K562 (cell line): ENCODE measurements around the gene TMEM45A. TPM values are rescaled to one million over a fixed set of nuclear protein-coding genes. Genes with fewer than 3 reads are reported as not detected.

Experiments
- ATAC-seq: fragments of 200-7000 bp; cut with Tn5 transposase; 3 replicates; pipeline ENCODE4 v1.9.1; 2020; ENCODE audit warnings: moderate library complexity
- BruUV-seq: library from RNA; stranded (reverse); fragments of 400-500 nt; replicated peaks from 2 replicates; lab custom pipeline; 2021; lab: Mats Ljungman, UMichigan
- CTCF ChIA-PET: fragments of 300-600 bp; formaldehyde crosslinking; extraction: SDS; loops from one replicate; lab custom pipeline; 2021; ENCODE audit warnings: low intra/inter-chr PET ratio; lab: Yijun Ruan, JAX
- POLR2A ChIA-PET: fragments of 300-600, 350-650 bp; sonication (Branson Sonifier 250); formaldehyde crosslinking; extraction: SDS; loops from one replicate; lab custom pipeline; 2021; ENCODE audit warnings: antibody characterized with exemption, inconsistent platforms; lab: Yijun Ruan, JAX
- DNase-seq, 4 experiments: peaks; one replicate each; pipeline versions ENCODE4 v3.0.0 to v3.0.0-alpha.2; 2011 to 2018; ENCODE audit warnings: low spot score in 3 of 4, mixed read lengths in 3 of 4; ENCODE audit errors: extremely low read depth in 1 of 4
- FAIRE-seq: peaks from 2 replicates; lab custom pipeline; 2011; peaks lifted over from hg19 to GRCh38; lab: Jason Lieb, UNC
- H2AFZ ChIP-seq: 2 replicates; pipeline ENCODE4 v1.6.0; 2011; ENCODE audit warnings: low read depth, low read length, control low read depth, inconsistent platforms
- H3K27ac ChIP-seq: fragments of 200-600 bp; 3 replicates; pipeline ENCODE4 v1.8.0; 2011; ENCODE audit warnings: low read depth, mild to moderate bottlenecking, control low read depth, inconsistent platforms, low read length, moderate library complexity, mixed read lengths; ENCODE audit errors: extremely low read depth
- H3K27me3 ChIP-seq, 2 experiments: fragments of 300-600 bp in 1 of 2; 2 replicates in 1 of 2; 3 replicates in 1 of 2; pipeline versions ENCODE4 v1.6.0 to v1.8.0; 2011; ENCODE audit warnings: inconsistent platforms in 2 of 2, low read length in 2 of 2, mild to moderate bottlenecking in 1 of 2, mixed read lengths in 1 of 2, moderate library complexity in 1 of 2; ENCODE audit not compliant: control insufficient read depth in 2 of 2, insufficient read depth in 2 of 2
- H3K36me3 ChIP-seq: fragments of 300-600 bp; 3 replicates; pipeline ENCODE4 v1.8.0; 2011; ENCODE audit warnings: mild to moderate bottlenecking, low read length, inconsistent platforms; ENCODE audit not compliant: control insufficient read depth, insufficient read depth
- H3K4me1 ChIP-seq, 2 experiments: fragments of 200-600 bp in 1 of 2; replicated peaks in 1 of 2; 2 replicates in 1 of 2; 3 replicates in 1 of 2; pipeline versions ENCODE4 v1.5.1 to v1.8.0; 2011; ENCODE audit warnings: inconsistent platforms in 2 of 2, low read length in 2 of 2, mild to moderate bottlenecking in 1 of 2, mixed read lengths in 1 of 2, moderate library complexity in 1 of 2; ENCODE audit not compliant: control insufficient read depth in 2 of 2, insufficient read depth in 2 of 2
- H3K4me2 ChIP-seq: 2 replicates; pipeline ENCODE4 v1.6.1; 2011; ENCODE audit warnings: low read length, control low read depth, inconsistent platforms, mixed read lengths; ENCODE audit not compliant: insufficient read depth
- H3K4me3 ChIP-seq: fragments of 200-600 bp; sonication (generic), shearing (Covaris generic); 2 replicates; pipeline ENCODE4 v1.5.1; 2016; ENCODE audit warnings: control low read depth, inconsistent platforms
- H3K79me2 ChIP-seq: fragments of 200-600 bp; 3 replicates; pipeline ENCODE4 v1.8.0; 2011; ENCODE audit warnings: low read length, inconsistent platforms; ENCODE audit not compliant: control insufficient read depth, insufficient read depth
- H3K9ac ChIP-seq, 2 experiments: 2 replicates each; pipeline versions ENCODE4 v1.6.0 to v1.6.1; 2011; ENCODE audit warnings: low read depth in 2 of 2, low read length in 2 of 2, control low read depth in 1 of 2, inconsistent platforms in 1 of 2, mild to moderate bottlenecking in 1 of 2, mixed read lengths in 1 of 2; ENCODE audit not compliant: insufficient read depth in 1 of 2
- H3K9me1 ChIP-seq: one replicate; pipeline ENCODE4 v1.6.0; 2011; ENCODE audit warnings: inconsistent platforms, mild to moderate bottlenecking, low read length, moderate library complexity; ENCODE audit not compliant: control insufficient read depth, insufficient read depth
- H3K9me3 ChIP-seq: replicated peaks from 2 replicates; pipeline ENCODE4 v1.5.1; 2011; ENCODE audit warnings: low read depth, low read length, inconsistent platforms; ENCODE audit not compliant: control insufficient read depth, insufficient read depth
- H4K20me1 ChIP-seq: replicated peaks from 2 replicates; pipeline ENCODE4 v1.6.1; 2011; ENCODE audit warnings: low read length, inconsistent platforms, mixed read lengths; ENCODE audit not compliant: control insufficient read depth, insufficient read depth
- AFF1 ChIP-seq, 2 experiments: fragments of 450-650 bp; IDR thresholded peaks; 2 replicates each; pipeline ENCODE4 v1.6.1; 2018; ENCODE audit warnings: mild to moderate bottlenecking in 2 of 2, low read depth in 1 of 2; ENCODE audit not compliant: partially characterized antibody in 2 of 2
- NFIC ChIP-seq: fragments of 450-650 bp; IDR thresholded peaks from 2 replicates; pipeline ENCODE4 v1.6.1; 2017; ENCODE audit warnings: mild to moderate bottlenecking, inconsistent platforms
- RAD21 ChIP-seq, 2 experiments: fragments of 250-450 bp in 1 of 2; fragments of 450-650 bp in 1 of 2; sonication (Bioruptor Pico) in 1 of 2; formaldehyde crosslinking in 1 of 2; IDR thresholded peaks in 1 of 2; conservative IDR thresholded peaks in 1 of 2; 2 replicates each; pipeline versions ENCODE4 v1.4.0 to v1.8.0; 2020 to 2022; ENCODE audit warnings: mild to moderate bottlenecking in 2 of 2, moderate library complexity in 1 of 2
- ZNF407 ChIP-seq: fragments of 450-650 bp; IDR thresholded peaks from 2 replicates; pipeline ENCODE4 v1.6.1; 2016; ENCODE audit warnings: low read depth
- WGBS: fragments of 100-300 bp; shearing (Covaris generic); methylation state at CpG from one replicate; pipeline ENCODE4 v1.1.6; 2016; ENCODE audit warnings: low coverage, mixed read lengths; ENCODE audit not compliant: insufficient coverage; ENCODE audit errors: missing lambda C conversion rate; 5-methylcytosine and 5-hydroxymethylcytosine counted together
- in situ Hi-C: fragments of 300-500 bp; cut with MboI; formaldehyde crosslinking; loops from 4 replicates; pipeline ENCODE4 v1.15.0; 2018; ENCODE audit warnings: inconsistent platforms, mixed read lengths
- intact Hi-C: fragments of 100-400 bp; cut with micrococcal nuclease; formaldehyde crosslinking; loops from 2 replicates; pipeline ENCODE4 v1.14.2; 2022
- polyA plus RNA-seq, 8 experiments: library from polyadenylated mRNA; depleted of rRNA in 4 of 8; stranded (reverse) in 5 of 8; unstranded in 3 of 8; fragments of >200 nt; fragmentation: Nextera tagmentation in 2 of 8; fragmentation: Illumina TruSeq in 1 of 8; extraction: Ambion mirVana in 2 of 8; extraction: Trizol in 1 of 8; gene quantifications; 2 replicates each; pipeline versions ENCODE4 v1.2.1 to v1.2.3, GENCODE V29; 2011 to 2014; ENCODE audit warnings: inconsistent platforms in 1 of 8, missing spikeins in 1 of 8
- total RNA-seq, 7 experiments: library from RNA; depleted of rRNA in 6 of 7; stranded (reverse); fragments of >200 nt in 6 of 7; fragmentation: Illumina TruSeq in 2 of 7; extraction: Trizol in 2 of 7; gene quantifications; 2 replicates each; pipeline versions ENCODE4 v1.2.1 to v1.2.3, GENCODE V29; 2011 to 2021; ENCODE audit warnings: low replicate concordance in 1 of 7

TMEM45A gene
- total and polyA plus RNA-seq, 9 of the 15 experiments (the other 6 are each of a cell fraction or from before 2014, with no cell fraction given): 0.41 to 4.1 (median 0.95) TPM

- ATAC-seq: no peak
- POLR2A ChIA-PET: no interaction called here
- in situ Hi-C loops (no loop called here), intact Hi-C loops (no loop called here)
- no peaks in the 10 kb centered on the region for H3K4me1 ChIP-seq
- H4K20me1 ChIP-seq: no peaks in the 10 kb centered on the region
- CTCF ChIA-PET: no interaction called here
- H3K27me3 ChIP-seq: no peaks in the 10 kb centered on the region
- no peak overlapping the region for H3K27ac ChIP-seq
- no peaks in the 10 kb centered on the region for H3K79me2 ChIP-seq
- 0% methylated on average over 2 of the region's 2 CpGs for WGBS
- no peaks in the 10 kb centered on the region for H3K36me3 ChIP-seq
- DNase-seq: no peak
- H3K9ac ChIP-seq: no peak overlapping the region
- H3K9me1 ChIP-seq: no peaks in the 10 kb centered on the region
- no peak overlapping the region for H3K4me3 ChIP-seq
- no peak overlapping the region for H2AFZ ChIP-seq
- H3K4me2 ChIP-seq: no peak overlapping the region
- BruUV-seq: no TSS peak
- no peaks in the 10 kb centered on the region for H3K9me3 ChIP-seq
- TF ChIP-seq ZNF407 (no peak), RAD21 (CRISPR knock-in tag; conservative IDR thresholded peaks at IDR 0.05 in 1 of 2, IDR thresholded peaks at IDR 0.05 in 1 of 2) (no peak), NFIC (no peak), AFF1 (IDR thresholded peaks at IDR 0.05; ENCODE audit: low read depth in 1 of 2, partially characterized antibody in 2 of 2) (peak in 1 of 2 experiments; percentile 91)
- FAIRE-seq: no peak
These were observed 48.4 kb downstream of the TMEM45A start for GRCh38 chr3:100540791-100541334.
